Osteocyte (in vitro differentiated cells): ENCODE measurements around the gene LIPJ. TPM values are rescaled to one million over a fixed set of nuclear protein-coding genes. Genes with fewer than 3 reads are reported as not detected.

Experiments
- DNase-seq: peaks from one replicate; pipeline ENCODE4 v3.0.0; 2021; ENCODE audit warnings: mixed read lengths; ENCODE audit not compliant: unreplicated experiment; ENCODE audit errors: extremely low spot score
- H3K27ac Mint-ChIP-seq: one replicate; pipeline ENCODE4 v1.8.0; 2021; ENCODE audit warnings: mild to moderate bottlenecking, mixed read lengths; ENCODE audit not compliant: unreplicated experiment
- H3K27me3 Mint-ChIP-seq: one replicate; pipeline ENCODE4 v1.8.0; 2021; ENCODE audit warnings: mixed read lengths; ENCODE audit not compliant: unreplicated experiment
- H3K36me3 Mint-ChIP-seq: one replicate; pipeline ENCODE4 v1.8.0; 2021; ENCODE audit warnings: mixed read lengths; ENCODE audit not compliant: unreplicated experiment
- H3K4me1 Mint-ChIP-seq: one replicate; pipeline ENCODE4 v1.8.0; 2021; ENCODE audit warnings: mixed read lengths; ENCODE audit not compliant: unreplicated experiment
- H3K4me3 Mint-ChIP-seq: one replicate; pipeline ENCODE4 v1.8.0; 2021; ENCODE audit warnings: mild to moderate bottlenecking, moderate library complexity, mixed read lengths; ENCODE audit not compliant: unreplicated experiment
- H3K9me3 Mint-ChIP-seq: one replicate; pipeline ENCODE4 v1.8.0; 2021; ENCODE audit warnings: mixed read lengths; ENCODE audit not compliant: unreplicated experiment
- CTCF ChIP-seq: fragments of 200-600 bp; sonication (generic); IDR thresholded peaks from 2 replicates; pipeline ENCODE4 v1.5.0; 2021; ENCODE audit warnings: antibody characterized with exemption, mild to moderate bottlenecking, moderate library complexity
- total RNA-seq: library from RNA; stranded (reverse); gene quantifications from 2 replicates; pipeline ENCODE4 v1.2.1, GENCODE V29; 2021

The LIPJ gene
- total RNA-seq, 1 donor from 2014 or later: not detected

GRCh38 chr10:88651101-88651551, 64.6 kb downstream of the LIPJ start:
- H3K9me3 Mint-ChIP-seq: no peaks in the 10 kb centered on the region
- H3K27me3 Mint-ChIP-seq: no peaks in the 10 kb centered on the region
- H3K4me1 Mint-ChIP-seq: peaks cover 20% of the 10 kb centered on the region
- no peak for DNase-seq
- H3K36me3 Mint-ChIP-seq: no peaks in the 10 kb centered on the region
- peak overlapping the region; percentile 45 for H3K27ac Mint-ChIP-seq
- no peak overlapping the region for H3K4me3 Mint-ChIP-seq
- no peak for TF ChIP-seq CTCF

- peaks cover 25% of the 10 kb centered on the region for H3K4me1 Mint-ChIP-seq
- DNase-seq: no peak
- no peaks in the 10 kb centered on the region for H3K9me3 Mint-ChIP-seq
- TF ChIP-seq CTCF: no peak
- H3K27ac Mint-ChIP-seq: peak overlapping the region; percentile 50
- H3K36me3 Mint-ChIP-seq: no peaks in the 10 kb centered on the region
- no peaks in the 10 kb centered on the region for H3K27me3 Mint-ChIP-seq
- H3K4me3 Mint-ChIP-seq: no peak overlapping the region
These were observed 66.1 kb downstream of the LIPJ start for GRCh38 chr10:88652616-88653015.

Other genes starting within 250 kb of the LIPJ start
- gene RNLS, start 3.4 kb upstream of the LIPJ start, total RNA-seq: 1.7 and 3.9 TPM in 2 replicates
- gene LIPF, start 77.7 kb downstream of the LIPJ start, total RNA-seq: not detected in 2 replicates
- not detected in 2 replicates for gene LIPK, start 119.5 kb downstream of the LIPJ start, total RNA-seq
- gene LIPN, start 173.3 kb downstream of the LIPJ start, total RNA-seq: not detected in 2 replicates
- gene LIPM, start 216.0 kb downstream of the LIPJ start, total RNA-seq: not detected in 2 replicates